ENCODE data around the gene THBS2.
"Not testable (repeated sequence)": the region's sequence is repeated elsewhere in the genome, so short reads cannot be mapped to it uniquely, and the experiment has no call there.

THBS2 gene

GRCh38 chr6:169253337-169254238, at the start of gene THBS2:
Gene THBS2, minus strand, starts transcription at chr6:169253846. Its CDS starts 3,062 bp downstream, at chr6:169250784.
- no peak for DNase-seq (ENCODE audit: low spot score)

GRCh38 chr6:169302716-169303115, 49.1 kb upstream of the THBS2 start:
- DNase-seq (ENCODE audit: low spot score): no peak

- no peak for DNase-seq (ENCODE audit: low spot score)
These were observed 48.6 kb upstream of the THBS2 start for GRCh38 chr6:169302255-169302654.

GRCh38 chr6:169300916-169301315, 47.3 kb upstream of the THBS2 start:
- DNase-seq (ENCODE audit: low spot score): no peak

- DNase-seq (ENCODE audit: low spot score): not testable (repeated sequence)
These were observed 45.0 kb upstream of the THBS2 start for GRCh38 chr6:169298626-169299025.

GRCh38 chr6:169296622-169297021, 43.0 kb upstream of the THBS2 start:
- no peak for DNase-seq (ENCODE audit: low spot score)

GRCh38 chr6:169296170-169296569, 42.5 kb upstream of the THBS2 start:
- DNase-seq (ENCODE audit: low spot score): no peak

- DNase-seq (ENCODE audit: low spot score): no peak
These were observed 39.5 kb upstream of the THBS2 start for GRCh38 chr6:169293196-169293595.

GRCh38 chr6:169292338-169293124, 38.9 kb upstream of the THBS2 start:
- DNase-seq (ENCODE audit: low spot score): peak; percentile 90

- no peak for DNase-seq (ENCODE audit: low spot score)
These were observed 38.1 kb upstream of the THBS2 start for GRCh38 chr6:169291646-169292337.

- DNase-seq (ENCODE audit: low spot score): no peak
These were observed 37.5 kb upstream of the THBS2 start for GRCh38 chr6:169291148-169291547.

GRCh38 chr6:169289619-169290339, 36.1 kb upstream of the THBS2 start:
- peak; percentile 2 for DNase-seq (ENCODE audit: low spot score)

- DNase-seq (ENCODE audit: low spot score): no peak
These were observed 35.6 kb upstream of the THBS2 start for GRCh38 chr6:169289257-169289618.

GRCh38 chr6:169288591-169288990, 34.9 kb upstream of the THBS2 start:
- DNase-seq (ENCODE audit: low spot score): no peak

GRCh38 chr6:169287675-169288074, 34.0 kb upstream of the THBS2 start:
- no peak for DNase-seq (ENCODE audit: low spot score)

GRCh38 chr6:169286961-169287360, 33.3 kb upstream of the THBS2 start:
- DNase-seq (ENCODE audit: low spot score): no peak

GRCh38 chr6:169285165-169285564, 31.5 kb upstream of the THBS2 start:
- DNase-seq (ENCODE audit: low spot score): no peak

- no peak for DNase-seq (ENCODE audit: low spot score)
These were observed 30.3 kb upstream of the THBS2 start for GRCh38 chr6:169283924-169284323.

- no peak for DNase-seq (ENCODE audit: low spot score)
These were observed 28.4 kb upstream of the THBS2 start for GRCh38 chr6:169282043-169282442.

- no peak for DNase-seq (ENCODE audit: low spot score)
These were observed 24.0 kb upstream of the THBS2 start for GRCh38 chr6:169277619-169278018.

GRCh38 chr6:169274781-169275180, 21.1 kb upstream of the THBS2 start:
- no peak for DNase-seq (ENCODE audit: low spot score)

- no peak for DNase-seq (ENCODE audit: low spot score)
These were observed 19.9 kb upstream of the THBS2 start for GRCh38 chr6:169273511-169273910.

Measured in SW480 (cell line).